CD4-positive, alpha-beta T cell treated with Interleukin-15 for 1 hour (primary cell): ENCODE results near the gene MYNN.

Experiments used
- DNase-seq: peaks from one replicate; pipeline ENCODE4 v3.0.0-alpha.2; 2020

Gene MYNN

DNA sequence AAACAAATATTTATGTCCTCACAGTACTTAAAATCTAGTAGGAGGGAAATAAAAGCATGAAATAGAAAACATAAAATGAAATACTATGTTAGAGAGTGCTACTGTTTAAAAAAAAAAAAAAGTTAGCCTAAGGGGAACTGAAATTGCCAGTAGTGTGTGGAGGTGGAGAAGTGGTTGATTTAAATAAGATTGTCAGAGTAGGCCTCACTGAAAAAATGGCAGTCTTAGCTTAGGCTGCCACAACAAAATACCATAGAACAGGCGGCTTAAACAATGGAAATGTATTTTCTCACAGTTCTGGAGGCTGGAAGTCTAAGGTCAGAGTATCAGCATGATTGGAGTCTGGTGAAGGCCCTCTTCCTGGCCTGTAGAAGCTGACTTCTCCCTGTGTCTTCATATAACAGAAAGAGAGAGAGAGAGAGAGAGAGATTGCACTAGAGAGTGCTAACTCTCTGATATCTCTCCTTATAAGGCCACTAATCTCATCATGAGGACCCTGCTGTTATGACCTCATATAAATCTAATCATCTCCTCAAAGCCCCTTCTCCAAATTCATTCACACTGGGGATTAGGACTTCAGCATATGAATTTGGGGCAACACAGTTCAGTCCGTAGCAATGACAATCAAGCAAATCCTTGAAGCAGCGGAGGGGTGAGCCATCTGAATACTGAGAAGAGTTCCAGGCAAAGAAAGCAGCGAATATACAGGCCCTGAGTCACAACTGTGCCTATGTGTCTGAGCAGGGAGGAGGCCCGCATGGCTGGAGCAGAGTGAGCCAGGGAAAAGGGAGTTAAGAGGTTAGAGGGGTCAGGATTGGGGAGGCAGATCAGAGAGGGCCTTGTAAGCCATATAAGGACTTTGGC is 63.1 kb downstream of the MYNN start:
- no peak for DNase-seq

DNA sequence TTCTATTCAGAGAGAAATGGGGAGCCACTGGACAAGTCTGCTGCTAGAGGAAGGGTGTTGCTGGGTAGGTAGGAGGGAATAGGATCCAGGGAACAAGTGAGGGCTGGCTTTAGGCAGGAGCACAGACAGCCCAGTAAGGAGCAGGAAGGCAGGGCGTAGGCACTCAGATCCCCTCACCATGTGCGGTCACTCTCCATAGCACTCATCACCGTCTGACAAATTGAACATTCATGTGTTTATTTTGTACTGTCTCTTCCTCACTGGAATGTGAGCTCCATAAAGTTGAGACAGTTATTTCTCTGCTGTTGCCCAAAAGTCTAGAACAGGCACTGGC is 63.7 kb downstream of the MYNN start:
- DNase-seq: no peak

- DNase-seq: no peak
These were observed 65.4 kb downstream of the MYNN start for GRCh38 chr3:169838511-169839030.
